OCI-LY3 (cell line): ENCODE results near the gene ABI1.

Experiments
- CTCF ChIP-seq: fragments of 200-600, 300-600 bp; sonication (generic); IDR thresholded peaks from 2 replicates; pipeline ENCODE4 v1.5.1; 2014; ENCODE audit warnings: antibody characterized with exemption, low read length, low read depth
- EZH2phosphoT487 ChIP-seq: fragments of 200-600 bp; shearing (Covaris generic); IDR thresholded peaks from 2 replicates; pipeline ENCODE4 v1.6.1; 2018; ENCODE audit warnings: antibody characterized with exemption, mixed run types, low read depth

DNA sequence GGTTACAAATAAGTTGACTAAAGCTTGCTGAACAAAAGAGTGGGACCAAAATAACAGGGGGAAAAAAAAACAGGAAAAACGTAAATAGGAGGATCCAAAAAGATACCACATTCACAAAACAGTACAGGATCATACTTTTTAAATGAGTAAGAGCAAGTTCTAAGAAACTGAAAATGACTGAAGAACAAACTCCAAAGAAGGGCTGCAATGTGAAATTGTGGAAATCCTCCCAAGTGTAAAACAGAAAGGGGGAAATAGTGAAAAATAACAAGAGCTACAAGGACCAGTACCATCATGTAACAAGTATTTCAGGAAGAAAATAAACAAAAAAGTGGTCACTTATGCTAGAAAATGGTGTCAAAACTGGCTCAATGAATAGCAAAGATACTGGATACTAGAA lies 116.9 kb downstream of the ABI1 start:
- TF ChIP-seq CTCF (no peak), EZH2phosphoT487 (no peak)
